Hypothalamus (tissue), 51 donors: ENCODE results near the gene ZNF837.

ENCODE experiments used
- DNase-seq, 51 donors: peaks; one replicate each; lab custom pipeline; 2025; lab: John Stamatoyannopoulos, UW

The ZNF837 gene

GRCh38 chr19:58374200-58374599, 6.6 kb downstream of the ZNF837 start:
- no peak for DNase-seq

GRCh38 chr19:58372311-58373133, 8.3 kb downstream of the ZNF837 start:
- DNase-seq = peak in 5 of 51 donors; percentile 7 to 27 (median 18)

- no peak for DNase-seq
These were observed 12.1 kb downstream of the ZNF837 start for GRCh38 chr19:58368561-58369360.

- no peak for DNase-seq
These were observed 13.0 kb downstream of the ZNF837 start for GRCh38 chr19:58367698-58368454.

GRCh38 chr19:58366585-58367430, 14.0 kb downstream of the ZNF837 start:
- DNase-seq = no peak

GRCh38 chr19:58364146-58364545, 16.7 kb downstream of the ZNF837 start:
- DNase-seq = no peak

GRCh38 chr19:58362272-58362994, 18.4 kb downstream of the ZNF837 start, which contains the start of gene ZNF497:
TSS of gene ZNF497 (minus strand) at chr19:58362751. CDS start at chr19:58357635, 5,116 bp downstream.
- peak; percentile 61 to 99 (median 95) for DNase-seq

- peak in 14 of 51 donors; percentile 35 to 79 (median 56) for DNase-seq
These were observed 18.9 kb downstream of the ZNF837 start for GRCh38 chr19:58361900-58362271.

- no peak for DNase-seq
These were observed 23.2 kb downstream of the ZNF837 start for GRCh38 chr19:58357481-58358145.

GRCh38 chr19:58356766-58357480, 23.9 kb downstream of the ZNF837 start:
- no peak for DNase-seq

GRCh38 chr19:58355908-58356765, 24.7 kb downstream of the ZNF837 start:
- DNase-seq = no peak

GRCh38 chr19:58355215-58355796, 25.5 kb downstream of the ZNF837 start:
- DNase-seq = no peak

GRCh38 chr19:58354478-58355030, 26.3 kb downstream of the ZNF837 start:
- no peak for DNase-seq

- no peak for DNase-seq
These were observed 26.9 kb downstream of the ZNF837 start for GRCh38 chr19:58353717-58354477.
